Measurements from ENCODE around the gene RGCC.
A peak's percentile ranks its signal among the peaks of the same experiment; 100 is the strongest.
"Not testable (repeated sequence)": the region's sequence is repeated elsewhere in the genome, so short reads cannot be mapped to it uniquely, and the experiment has no call there.

RGCC gene

GRCh38 chr13:41427666-41428065 is 29.7 kb upstream of the RGCC start:
- TF ChIP-seq CTCF (IDR thresholded peaks at IDR 0.05), result no peak
- no peak for TF ChIP-seq ZFX (IDR thresholded peaks at IDR 0.05; ENCODE audit: borderline replicate concordance)
- no peak overlapping the region for H3K27ac ChIP-seq

DNA sequence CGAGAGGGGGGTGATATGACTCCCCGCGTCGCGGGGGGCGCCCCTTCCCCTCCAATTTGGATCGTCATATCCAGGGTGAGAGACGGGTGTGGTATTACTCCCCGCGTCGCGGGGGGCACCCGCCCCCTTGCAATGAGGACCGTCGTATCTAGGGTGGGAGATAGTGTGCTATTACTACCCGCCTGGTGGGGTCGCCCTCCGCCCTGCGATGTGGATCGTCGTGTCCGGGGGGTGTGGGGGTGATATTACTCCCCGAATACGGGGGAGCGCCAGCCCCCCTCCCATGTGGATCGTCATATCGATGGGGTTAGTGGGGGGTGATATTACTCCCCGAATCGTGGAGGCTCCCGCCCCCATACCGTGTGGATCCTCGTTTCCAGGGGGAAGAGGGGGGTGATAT is 29.2 kb upstream of the RGCC start:
- H3K27ac ChIP-seq, result no peak overlapping the region
- TF ChIP-seq CTCF (IDR thresholded peaks at IDR 0.05), result peak; percentile 60
- TF ChIP-seq ZFX (IDR thresholded peaks at IDR 0.05; ENCODE audit: borderline replicate concordance), result no peak

GRCh38 chr13:41434030-41434429 is 23.3 kb upstream of the RGCC start:
- H3K27ac ChIP-seq, result not testable (repeated sequence)

GRCh38 chr13:41434831-41435520 is 22.4 kb upstream of the RGCC start:
- TF ChIP-seq CTCF (IDR thresholded peaks at IDR 0.05) (no peak), ZFX (IDR thresholded peaks at IDR 0.05; ENCODE audit: borderline replicate concordance) (no peak)
- no peak overlapping the region for H3K27ac ChIP-seq

DNA sequence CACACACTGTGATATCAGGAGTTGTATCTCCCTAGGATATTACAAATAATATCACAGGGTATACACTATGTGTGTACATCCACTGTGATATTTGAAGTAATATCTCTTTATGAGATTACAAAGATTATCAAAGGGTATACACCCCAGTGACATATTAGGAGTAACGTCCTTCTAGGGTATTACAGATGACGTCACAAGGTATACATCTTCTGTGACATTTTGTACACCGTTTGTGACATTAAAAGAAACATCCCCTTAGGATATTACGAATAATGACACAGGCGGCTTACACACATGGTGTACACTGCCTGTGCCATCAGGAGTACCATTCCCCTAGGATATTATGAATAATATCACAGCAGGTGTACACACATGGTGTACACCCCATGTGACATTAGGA is 13.4 kb upstream of the RGCC start:
- TF ChIP-seq ZFX (IDR thresholded peaks at IDR 0.05; ENCODE audit: borderline replicate concordance) (no peak), CTCF (IDR thresholded peaks at IDR 0.05) (no peak)
- H3K27ac ChIP-seq, result no peak overlapping the region

- no peak overlapping the region for H3K27ac ChIP-seq
- no peak for TF ChIP-seq CTCF (IDR thresholded peaks at IDR 0.05)
- TF ChIP-seq ZFX (IDR thresholded peaks at IDR 0.05; ENCODE audit: borderline replicate concordance), result no peak
Observed at GRCh38 chr13:41452462-41452861, 4.9 kb upstream of the RGCC start.

DNA sequence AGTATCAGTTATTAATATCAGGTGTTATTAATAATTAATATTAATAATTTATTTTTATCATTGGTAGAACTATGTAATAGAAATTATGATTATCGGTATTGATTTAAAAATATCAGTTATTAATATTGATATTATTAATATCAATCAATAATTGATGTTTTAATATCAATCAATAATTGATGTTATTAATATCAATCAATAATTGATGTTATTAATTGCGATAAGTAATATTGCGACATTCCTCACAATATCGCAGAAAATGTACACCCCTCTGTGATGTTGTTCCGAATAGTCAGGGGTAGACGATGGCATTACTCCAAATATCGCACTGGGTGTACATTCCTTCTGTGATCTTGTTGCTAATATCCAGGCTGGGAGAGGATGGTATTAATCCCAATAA is 3.7 kb upstream of the RGCC start:
- TF ChIP-seq ZFX (IDR thresholded peaks at IDR 0.05; ENCODE audit: borderline replicate concordance), result no peak
- no peak for TF ChIP-seq CTCF (IDR thresholded peaks at IDR 0.05)
- H3K27ac ChIP-seq, result no peak overlapping the region

GRCh38 chr13:41454170-41454569 is 3.2 kb upstream of the RGCC start:
- no peak overlapping the region for H3K27ac ChIP-seq
- TF ChIP-seq ZFX (IDR thresholded peaks at IDR 0.05; ENCODE audit: borderline replicate concordance) (no peak), CTCF (IDR thresholded peaks at IDR 0.05) (no peak)
